ENCODE measurements around the gene TP73. TPM values are rescaled to one million over a fixed set of nuclear protein-coding genes. Genes with fewer than 3 reads are reported as not detected.
A peak's percentile ranks its signal among the peaks of the same experiment; 100 is the strongest.

Gene TP73
- polyA plus RNA-seq, 1 donor from 2014 or later = not detected

GRCh38 chr1:3646596-3646995 lies 5.7 kb upstream of the TP73 start:
- Histone ChIP-seq H3K36me3 (ENCODE audit: insufficient read depth, low read length) (peaks cover 7% of the 10 kb centered on the region), H3K79me2 (replicated peaks; ENCODE audit: insufficient read depth, low read length) (peaks cover 4% of the 10 kb centered on the region), H3K27me3 (ENCODE audit: insufficient read depth, low read depth, low read length) (peaks cover 16% of the 10 kb centered on the region), H3K4me3 (ENCODE audit: low read length) (no peak overlapping the region), H3K9me2 (ENCODE audit: insufficient read depth, low read length) (no peaks in the 10 kb centered on the region), H3F3A (ENCODE audit: insufficient read depth, low read length, poor library complexity, severe bottlenecking) (no peaks in the 10 kb centered on the region), H3K4me2 (ENCODE audit: low read length) (no peak overlapping the region), H3K9ac (ENCODE audit: low read length) (no peak overlapping the region), H3K27ac (ENCODE audit: low read length) (no peak overlapping the region), H3K9me3 (ENCODE audit: low read length) (no peaks in the 10 kb centered on the region), H2AFZ (ENCODE audit: low read depth, low read length) (no peak overlapping the region), H4K20me1 (ENCODE audit: insufficient read depth) (no peaks in the 10 kb centered on the region)
- TF ChIP-seq CTCF (IDR thresholded peaks at IDR 0.05; ENCODE audit: poor library complexity, severe bottlenecking) (no peak), EZH2 (IDR thresholded peaks at IDR 0.05; ENCODE audit: borderline replicate concordance, insufficient read depth, low read length, poor library complexity, severe bottlenecking) (no peak), TAF1 (IDR thresholded peaks at IDR 0.05; ENCODE audit: low read depth) (no peak), MXI1 (conservative IDR thresholded peaks at IDR 0.05; ENCODE audit: poor library complexity, severe bottlenecking) (no peak), EP300 (conservative IDR thresholded peaks at IDR 0.05; ENCODE audit: poor library complexity, severe bottlenecking) (no peak), RAD21 (conservative IDR thresholded peaks at IDR 0.05) (no peak)

DNA sequence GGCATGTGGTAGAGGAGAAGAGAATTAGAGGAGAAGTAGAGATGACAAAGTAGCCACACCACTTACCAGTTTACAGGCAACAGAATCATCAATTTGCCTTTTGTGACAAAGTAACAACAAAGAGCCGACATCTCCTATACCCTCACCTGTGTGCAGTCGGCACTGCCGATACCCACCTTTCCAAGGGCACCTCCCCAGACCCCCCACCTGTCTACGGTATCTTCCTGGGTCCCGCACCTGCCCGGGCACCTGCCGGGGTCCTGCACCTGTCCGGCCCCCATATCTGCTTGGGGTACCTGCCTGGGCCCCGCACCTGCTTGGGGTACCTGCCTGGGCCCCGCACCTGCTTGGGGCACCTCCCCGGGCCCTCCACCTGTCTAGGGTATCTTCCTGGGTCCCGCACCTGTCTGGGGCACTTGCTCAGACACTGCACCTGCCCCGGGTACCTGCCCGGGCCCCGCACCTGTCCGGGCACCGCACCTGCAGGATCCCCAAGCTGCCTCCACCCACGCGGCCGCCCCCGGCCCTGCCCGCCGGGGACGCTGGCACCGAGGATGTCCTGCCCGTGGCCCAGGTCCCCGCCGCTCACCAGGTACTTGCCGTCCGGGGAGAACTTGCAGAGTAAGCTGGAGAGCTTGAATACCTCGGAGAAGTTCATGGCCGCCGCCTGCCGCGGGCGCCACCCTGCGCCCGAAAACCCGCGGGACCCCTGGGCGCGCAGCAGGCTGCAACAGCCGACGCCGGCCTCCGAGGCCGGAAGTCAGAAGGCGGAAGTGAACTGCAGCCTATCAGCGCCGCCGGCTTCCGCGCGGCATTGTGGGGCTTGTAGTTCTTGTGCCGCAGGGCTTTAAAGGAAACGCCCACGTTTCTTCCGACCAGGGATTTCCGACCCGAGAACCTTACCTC lies 2.7 kb upstream of the TP73 start, which contains the start of gene WRAP73:
Gene WRAP73 (minus strand): TSS at position 762 of the 906 bp plus-strand sequence. CDS start 104 bp downstream, at position 658.
- Histone ChIP-seq H2AFZ (ENCODE audit: low read depth, low read length) (peak within 1 kb of the TSS; percentile 52), H3K27ac (ENCODE audit: low read length) (no peak within 1 kb of the TSS), H3K4me2 (ENCODE audit: low read length) (peak within 1 kb of the TSS; percentile 40), H3K9me2 (ENCODE audit: insufficient read depth, low read length) (no peaks in the 10 kb centered on the region), H3F3A (ENCODE audit: insufficient read depth, low read length, poor library complexity, severe bottlenecking) (no peaks in the 10 kb centered on the region), H3K36me3 (ENCODE audit: insufficient read depth, low read length) (peaks cover 3% of the 10 kb centered on the region), H3K9me3 (ENCODE audit: low read length) (no peaks in the 10 kb centered on the region), H3K27me3 (ENCODE audit: insufficient read depth, low read depth, low read length) (peaks cover 46% of the 10 kb centered on the region), H3K79me2 (replicated peaks; ENCODE audit: insufficient read depth, low read length) (peaks cover 4% of the 10 kb centered on the region), H4K20me1 (ENCODE audit: insufficient read depth) (no peaks in the 10 kb centered on the region), H3K9ac (ENCODE audit: low read length) (peak within 1 kb of the TSS; percentile 68), H3K4me3 (ENCODE audit: low read length) (peak within 1 kb of the TSS; percentile 84)
- TF ChIP-seq POLR2AphosphoS5 (IDR thresholded peaks at IDR 0.05) = peak; percentile 44
- peak; percentile 29 for TF ChIP-seq RAD21 (conservative IDR thresholded peaks at IDR 0.05)
- TF ChIP-seq EZH2 (IDR thresholded peaks at IDR 0.05; ENCODE audit: borderline replicate concordance, insufficient read depth, low read length, poor library complexity, severe bottlenecking) = no peak
- no peak for TF ChIP-seq TAF1 (IDR thresholded peaks at IDR 0.05; ENCODE audit: low read depth)
- TF ChIP-seq, protein P1, sequence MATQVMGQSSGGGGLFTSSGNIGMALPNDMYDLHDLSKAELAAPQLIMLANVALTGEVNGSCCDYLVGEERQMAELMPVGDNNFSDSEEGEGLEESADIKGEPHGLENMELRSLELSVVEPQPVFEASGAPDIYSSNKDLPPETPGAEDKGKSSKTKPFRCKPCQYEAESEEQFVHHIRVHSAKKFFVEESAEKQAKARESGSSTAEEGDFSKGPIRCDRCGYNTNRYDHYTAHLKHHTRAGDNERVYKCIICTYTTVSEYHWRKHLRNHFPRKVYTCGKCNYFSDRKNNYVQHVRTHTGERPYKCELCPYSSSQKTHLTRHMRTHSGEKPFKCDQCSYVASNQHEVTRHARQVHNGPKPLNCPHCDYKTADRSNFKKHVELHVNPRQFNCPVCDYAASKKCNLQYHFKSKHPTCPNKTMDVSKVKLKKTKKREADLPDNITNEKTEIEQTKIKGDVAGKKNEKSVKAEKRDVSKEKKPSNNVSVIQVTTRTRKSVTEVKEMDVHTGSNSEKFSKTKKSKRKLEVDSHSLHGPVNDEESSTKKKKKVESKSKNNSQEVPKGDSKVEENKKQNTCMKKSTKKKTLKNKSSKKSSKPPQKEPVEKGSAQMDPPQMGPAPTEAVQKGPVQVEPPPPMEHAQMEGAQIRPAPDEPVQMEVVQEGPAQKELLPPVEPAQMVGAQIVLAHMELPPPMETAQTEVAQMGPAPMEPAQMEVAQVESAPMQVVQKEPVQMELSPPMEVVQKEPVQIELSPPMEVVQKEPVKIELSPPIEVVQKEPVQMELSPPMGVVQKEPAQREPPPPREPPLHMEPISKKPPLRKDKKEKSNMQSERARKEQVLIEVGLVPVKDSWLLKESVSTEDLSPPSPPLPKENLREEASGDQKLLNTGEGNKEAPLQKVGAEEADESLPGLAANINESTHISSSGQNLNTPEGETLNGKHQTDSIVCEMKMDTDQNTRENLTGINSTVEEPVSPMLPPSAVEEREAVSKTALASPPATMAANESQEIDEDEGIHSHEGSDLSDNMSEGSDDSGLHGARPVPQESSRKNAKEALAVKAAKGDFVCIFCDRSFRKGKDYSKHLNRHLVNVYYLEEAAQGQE (IDR thresholded peaks at IDR 0.05; ENCODE audit: borderline replicate concordance) = no peak
- peak; percentile 50 for TF ChIP-seq SMC3 (conservative IDR thresholded peaks at IDR 0.05; ENCODE audit: poor library complexity)
- peak; percentile 11 for TF ChIP-seq EP300 (conservative IDR thresholded peaks at IDR 0.05; ENCODE audit: poor library complexity, severe bottlenecking)
- TF ChIP-seq CTCF (IDR thresholded peaks at IDR 0.05; ENCODE audit: poor library complexity, severe bottlenecking) = peak; percentile 48
- TF ChIP-seq MXI1 (conservative IDR thresholded peaks at IDR 0.05; ENCODE audit: poor library complexity, severe bottlenecking) = peak; percentile 82

All from neural cell (in vitro differentiated cells).